Peyer's patch (tissue), 4 donors: Measurements from ENCODE around the gene IQGAP2.

Experiments
- CTCF ChIP-seq, 6 experiments: fragments of 450-650 bp in 4 of 6; fragments of 200-600 bp in 2 of 6; sonication (generic) in 1 of 6; IDR thresholded peaks; one replicate each; pipeline ENCODE4 v1.5.1; 2017 to 2019; ENCODE audit warnings: antibody characterized with exemption in 6 of 6, mild to moderate bottlenecking in 3 of 6, moderate library complexity in 1 of 6
- POLR2A ChIP-seq, 2 donors: fragments of 450-650 bp; IDR thresholded peaks; one replicate each; pipeline ENCODE4 v1.5.1; 2017; ENCODE audit warnings: antibody characterized with exemption in 2 of 2, mild to moderate bottlenecking in 2 of 2, moderate library complexity in 2 of 2

GRCh38 chr5:76414788-76415187 lies 11.7 kb downstream of the IQGAP2 start:
- no peak for TF ChIP-seq POLR2A (IDR thresholded peaks at IDR 0.05)
- TF ChIP-seq CTCF (IDR thresholded peaks at IDR 0.05): no peak
